Stimulated activated memory B cell treated with anti-CD40 and anti-IgM and Interleukin-4, amounts not matched to agents 10 μg/mL and 1 μg/mL and 100 μg/mL, for 72 hours (primary cell): Measurements from ENCODE around the gene FGFR3.
A peak's percentile ranks its signal among the peaks of the same experiment; 100 is the strongest.
"Not testable (repeated sequence)": the region's sequence is repeated elsewhere in the genome, so short reads cannot be mapped to it uniquely, and the experiment has no call there.

ENCODE experiments used
- ATAC-seq: fragments of 150-1000 bp; cut with Tn5 transposase; 2 replicates; pipeline ENCODE4 v1.10.0; 2021
- H3K27ac Mint-ChIP-seq: one replicate; pipeline ENCODE4 v1.8.0; 2022; ENCODE audit warnings: mild to moderate bottlenecking, mixed read lengths
- H3K27me3 Mint-ChIP-seq: one replicate; pipeline ENCODE4 v1.8.0; 2022; ENCODE audit warnings: mixed read lengths
- H3K36me3 Mint-ChIP-seq: one replicate; pipeline ENCODE4 v1.8.0; 2022; ENCODE audit warnings: mixed read lengths
- H3K4me1 Mint-ChIP-seq: one replicate; pipeline ENCODE4 v1.8.0; 2022; ENCODE audit warnings: mixed read lengths
- H3K4me3 Mint-ChIP-seq: one replicate; pipeline ENCODE4 v1.8.0; 2022; ENCODE audit warnings: mild to moderate bottlenecking, moderate library complexity, mixed read lengths
- H3K9me3 Mint-ChIP-seq: one replicate; pipeline ENCODE4 v1.8.0; 2022; ENCODE audit warnings: mixed read lengths

FGFR3 gene

GRCh38 chr4:1821679-1822567 is 28.8 kb downstream of the FGFR3 start:
- Mint-ChIP-seq H3K36me3 (peaks cover 79% of the 10 kb centered on the region), H3K4me1 (no peaks in the 10 kb centered on the region), H3K27ac (no peak overlapping the region), H3K4me3 (no peak overlapping the region), H3K9me3 (no peaks in the 10 kb centered on the region), H3K27me3 (no peaks in the 10 kb centered on the region)
- ATAC-seq, result no peak

GRCh38 chr4:1822568-1823544 is 29.8 kb downstream of the FGFR3 start:
- Mint-ChIP-seq H3K36me3 (peaks cover 77% of the 10 kb centered on the region), H3K27ac (no peak overlapping the region), H3K9me3 (no peaks in the 10 kb centered on the region), H3K4me3 (no peak overlapping the region), H3K4me1 (no peaks in the 10 kb centered on the region), H3K27me3 (no peaks in the 10 kb centered on the region)
- ATAC-seq, result no peak

- no peak for ATAC-seq
Measured at GRCh38 chr4:1823545-1823932, 30.4 kb downstream of the FGFR3 start.

GRCh38 chr4:1824746-1825145 is 31.7 kb downstream of the FGFR3 start:
- no peak for ATAC-seq
- Mint-ChIP-seq H3K4me1 (no peaks in the 10 kb centered on the region), H3K9me3 (no peaks in the 10 kb centered on the region), H3K27ac (no peak overlapping the region), H3K36me3 (peaks cover 70% of the 10 kb centered on the region), H3K27me3 (no peaks in the 10 kb centered on the region), H3K4me3 (no peak overlapping the region)

More at GRCh38 chr4:1823545-1823932, 30.4 kb downstream of the FGFR3 start:
- Mint-ChIP-seq H3K27ac (no peak overlapping the region), H3K4me1 (no peaks in the 10 kb centered on the region), H3K9me3 (no peaks in the 10 kb centered on the region), H3K4me3 (no peak overlapping the region), H3K27me3 (no peaks in the 10 kb centered on the region), H3K36me3 (peaks cover 73% of the 10 kb centered on the region)

- Mint-ChIP-seq H3K27ac (no peak overlapping the region), H3K4me3 (no peak overlapping the region), H3K4me1 (no peaks in the 10 kb centered on the region), H3K27me3 (no peaks in the 10 kb centered on the region), H3K9me3 (no peaks in the 10 kb centered on the region), H3K36me3 (peaks cover 70% of the 10 kb centered on the region)
- no peak for ATAC-seq
Measured at GRCh38 chr4:1825326-1825725, 32.2 kb downstream of the FGFR3 start.

- Mint-ChIP-seq H3K27me3 (no peaks in the 10 kb centered on the region), H3K9me3 (no peaks in the 10 kb centered on the region), H3K4me1 (peaks cover 8% of the 10 kb centered on the region), H3K36me3 (peaks cover 76% of the 10 kb centered on the region), H3K27ac (no peak overlapping the region), H3K4me3 (no peak overlapping the region)
- ATAC-seq, result no peak
Measured at GRCh38 chr4:1826531-1827350, 33.6 kb downstream of the FGFR3 start.

- no peak overlapping the region for H3K4me3 Mint-ChIP-seq
- H3K36me3 Mint-ChIP-seq, result peaks cover 68% of the 10 kb centered on the region
Measured at GRCh38 chr4:1830234-1830633, 37.1 kb downstream of the FGFR3 start.

GRCh38 chr4:1830642-1831228 is 37.6 kb downstream of the FGFR3 start:
- H3K27me3 Mint-ChIP-seq, result no peaks in the 10 kb centered on the region
- no peak overlapping the region for H3K27ac Mint-ChIP-seq
- no peaks in the 10 kb centered on the region for H3K9me3 Mint-ChIP-seq
- no peak overlapping the region for H3K4me3 Mint-ChIP-seq
- peaks cover 64% of the 10 kb centered on the region for H3K36me3 Mint-ChIP-seq
- no peak for ATAC-seq
- peaks cover 30% of the 10 kb centered on the region for H3K4me1 Mint-ChIP-seq

More at GRCh38 chr4:1830234-1830633, 37.1 kb downstream of the FGFR3 start:
- Mint-ChIP-seq H3K9me3 (no peaks in the 10 kb centered on the region), H3K27me3 (no peaks in the 10 kb centered on the region), H3K4me1 (peaks cover 30% of the 10 kb centered on the region), H3K27ac (peak overlapping the region; percentile 19)
- ATAC-seq, result no peak

GRCh38 chr4:1831331-1831730 is 38.2 kb downstream of the FGFR3 start:
- no peak overlapping the region for H3K4me3 Mint-ChIP-seq
- H3K4me1 Mint-ChIP-seq, result peaks cover 30% of the 10 kb centered on the region
- no peak overlapping the region for H3K27ac Mint-ChIP-seq
- H3K36me3 Mint-ChIP-seq, result peaks cover 61% of the 10 kb centered on the region
- H3K27me3 Mint-ChIP-seq, result no peaks in the 10 kb centered on the region
- no peaks in the 10 kb centered on the region for H3K9me3 Mint-ChIP-seq
- ATAC-seq, result no peak

- Mint-ChIP-seq H3K4me3 (no peak overlapping the region), H3K9me3 (no peaks in the 10 kb centered on the region), H3K27me3 (no peaks in the 10 kb centered on the region), H3K36me3 (peaks cover 61% of the 10 kb centered on the region), H3K4me1 (peaks cover 30% of the 10 kb centered on the region), H3K27ac (peak overlapping the region; percentile 92)
- no peak for ATAC-seq
Measured at GRCh38 chr4:1832690-1833089, 39.6 kb downstream of the FGFR3 start.

GRCh38 chr4:1833307-1834046 is 40.4 kb downstream of the FGFR3 start:
- H3K36me3 Mint-ChIP-seq, result peaks cover 65% of the 10 kb centered on the region
- H3K27me3 Mint-ChIP-seq, result no peaks in the 10 kb centered on the region
- no peaks in the 10 kb centered on the region for H3K9me3 Mint-ChIP-seq
- peak overlapping the region; percentile 92 for H3K27ac Mint-ChIP-seq
- peak overlapping the region; percentile 19 for H3K4me3 Mint-ChIP-seq
- peaks cover 30% of the 10 kb centered on the region for H3K4me1 Mint-ChIP-seq
- ATAC-seq, result peak; percentile 9

GRCh38 chr4:1834047-1834775 is 41.1 kb downstream of the FGFR3 start:
- Mint-ChIP-seq H3K4me1 (peaks cover 30% of the 10 kb centered on the region), H3K27ac (peak overlapping the region; percentile 92), H3K4me3 (peak overlapping the region; percentile 19)

GRCh38 chr4:1835836-1836235 is 42.7 kb downstream of the FGFR3 start:
- not testable (repeated sequence) for H3K9me3 Mint-ChIP-seq, H3K4me3 Mint-ChIP-seq, H3K27me3 Mint-ChIP-seq, ATAC-seq, H3K27ac Mint-ChIP-seq
- H3K4me1 Mint-ChIP-seq, result peaks cover 25% of the 10 kb centered on the region
- peaks cover 59% of the 10 kb centered on the region for H3K36me3 Mint-ChIP-seq

More at GRCh38 chr4:1834047-1834775, 41.1 kb downstream of the FGFR3 start:
- Mint-ChIP-seq H3K9me3 (no peaks in the 10 kb centered on the region), H3K27me3 (no peaks in the 10 kb centered on the region), H3K36me3 (peaks cover 71% of the 10 kb centered on the region)
- peak; percentile 87 for ATAC-seq
